ENCODE measurements around the gene HOTAIR.

DNA sequence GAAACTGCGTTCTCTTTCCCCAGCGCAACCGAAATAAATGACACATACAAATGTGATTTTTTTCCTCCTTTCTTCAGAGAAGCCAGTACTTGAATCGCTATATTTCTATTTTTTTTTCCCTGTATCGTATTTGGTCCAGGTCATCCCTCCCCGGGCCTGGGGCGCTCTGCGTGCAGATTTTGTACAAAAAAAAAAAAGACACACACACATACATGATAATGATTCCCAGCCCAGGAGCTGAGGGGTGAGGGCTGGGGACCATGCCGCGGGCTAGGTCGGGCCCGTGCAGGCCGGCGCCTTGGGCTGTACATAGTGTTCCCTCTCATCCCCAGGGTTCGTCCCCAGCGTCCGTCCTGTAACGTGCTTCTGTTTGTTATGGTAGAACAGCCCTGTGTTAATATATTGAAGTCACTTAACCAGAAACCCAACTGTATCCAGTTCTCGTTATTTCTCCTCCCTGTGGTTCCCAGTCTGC, 28.2 kb upstream of the HOTAIR start:
- TF ChIP-seq, protein P1, sequence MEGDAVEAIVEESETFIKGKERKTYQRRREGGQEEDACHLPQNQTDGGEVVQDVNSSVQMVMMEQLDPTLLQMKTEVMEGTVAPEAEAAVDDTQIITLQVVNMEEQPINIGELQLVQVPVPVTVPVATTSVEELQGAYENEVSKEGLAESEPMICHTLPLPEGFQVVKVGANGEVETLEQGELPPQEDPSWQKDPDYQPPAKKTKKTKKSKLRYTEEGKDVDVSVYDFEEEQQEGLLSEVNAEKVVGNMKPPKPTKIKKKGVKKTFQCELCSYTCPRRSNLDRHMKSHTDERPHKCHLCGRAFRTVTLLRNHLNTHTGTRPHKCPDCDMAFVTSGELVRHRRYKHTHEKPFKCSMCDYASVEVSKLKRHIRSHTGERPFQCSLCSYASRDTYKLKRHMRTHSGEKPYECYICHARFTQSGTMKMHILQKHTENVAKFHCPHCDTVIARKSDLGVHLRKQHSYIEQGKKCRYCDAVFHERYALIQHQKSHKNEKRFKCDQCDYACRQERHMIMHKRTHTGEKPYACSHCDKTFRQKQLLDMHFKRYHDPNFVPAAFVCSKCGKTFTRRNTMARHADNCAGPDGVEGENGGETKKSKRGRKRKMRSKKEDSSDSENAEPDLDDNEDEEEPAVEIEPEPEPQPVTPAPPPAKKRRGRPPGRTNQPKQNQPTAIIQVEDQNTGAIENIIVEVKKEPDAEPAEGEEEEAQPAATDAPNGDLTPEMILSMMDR (IDR thresholded peaks at IDR 0.05): no peak
- TF ChIP-seq, protein P2, sequence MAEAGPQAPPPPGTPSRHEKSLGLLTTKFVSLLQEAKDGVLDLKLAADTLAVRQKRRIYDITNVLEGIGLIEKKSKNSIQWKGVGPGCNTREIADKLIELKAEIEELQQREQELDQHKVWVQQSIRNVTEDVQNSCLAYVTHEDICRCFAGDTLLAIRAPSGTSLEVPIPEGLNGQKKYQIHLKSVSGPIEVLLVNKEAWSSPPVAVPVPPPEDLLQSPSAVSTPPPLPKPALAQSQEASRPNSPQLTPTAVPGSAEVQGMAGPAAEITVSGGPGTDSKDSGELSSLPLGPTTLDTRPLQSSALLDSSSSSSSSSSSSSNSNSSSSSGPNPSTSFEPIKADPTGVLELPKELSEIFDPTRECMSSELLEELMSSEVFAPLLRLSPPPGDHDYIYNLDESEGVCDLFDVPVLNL (CRISPR knock-in tag; IDR thresholded peaks at IDR 0.05; ENCODE audit: borderline replicate concordance, low read depth): no peak
- TF ChIP-seq, protein P3, sequence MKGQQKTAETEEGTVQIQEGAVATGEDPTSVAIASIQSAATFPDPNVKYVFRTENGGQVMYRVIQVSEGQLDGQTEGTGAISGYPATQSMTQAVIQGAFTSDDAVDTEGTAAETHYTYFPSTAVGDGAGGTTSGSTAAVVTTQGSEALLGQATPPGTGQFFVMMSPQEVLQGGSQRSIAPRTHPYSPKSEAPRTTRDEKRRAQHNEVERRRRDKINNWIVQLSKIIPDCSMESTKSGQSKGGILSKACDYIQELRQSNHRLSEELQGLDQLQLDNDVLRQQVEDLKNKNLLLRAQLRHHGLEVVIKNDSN (CRISPR knock-in tag; IDR thresholded peaks at IDR 0.05): no peak
- TF ChIP-seq NFYB (CRISPR knock-in tag; conservative IDR thresholded peaks at IDR 0.05; ENCODE audit: low read depth) (no peak), JUN (CRISPR knock-in tag; IDR thresholded peaks at IDR 0.05) (no peak), SOX15 (CRISPR knock-in tag; IDR thresholded peaks at IDR 0.05) (no peak), SMAD3 (CRISPR knock-in tag; IDR thresholded peaks at IDR 0.05; ENCODE audit: borderline replicate concordance) (no peak), ETV6 (CRISPR knock-in tag; IDR thresholded peaks at IDR 0.05) (no peak), NR2C2 (CRISPR knock-in tag; IDR thresholded peaks at IDR 0.05) (no peak), SP1 (CRISPR knock-in tag; conservative IDR thresholded peaks at IDR 0.05) (no peak)
- TF ChIP-seq, protein P4, sequence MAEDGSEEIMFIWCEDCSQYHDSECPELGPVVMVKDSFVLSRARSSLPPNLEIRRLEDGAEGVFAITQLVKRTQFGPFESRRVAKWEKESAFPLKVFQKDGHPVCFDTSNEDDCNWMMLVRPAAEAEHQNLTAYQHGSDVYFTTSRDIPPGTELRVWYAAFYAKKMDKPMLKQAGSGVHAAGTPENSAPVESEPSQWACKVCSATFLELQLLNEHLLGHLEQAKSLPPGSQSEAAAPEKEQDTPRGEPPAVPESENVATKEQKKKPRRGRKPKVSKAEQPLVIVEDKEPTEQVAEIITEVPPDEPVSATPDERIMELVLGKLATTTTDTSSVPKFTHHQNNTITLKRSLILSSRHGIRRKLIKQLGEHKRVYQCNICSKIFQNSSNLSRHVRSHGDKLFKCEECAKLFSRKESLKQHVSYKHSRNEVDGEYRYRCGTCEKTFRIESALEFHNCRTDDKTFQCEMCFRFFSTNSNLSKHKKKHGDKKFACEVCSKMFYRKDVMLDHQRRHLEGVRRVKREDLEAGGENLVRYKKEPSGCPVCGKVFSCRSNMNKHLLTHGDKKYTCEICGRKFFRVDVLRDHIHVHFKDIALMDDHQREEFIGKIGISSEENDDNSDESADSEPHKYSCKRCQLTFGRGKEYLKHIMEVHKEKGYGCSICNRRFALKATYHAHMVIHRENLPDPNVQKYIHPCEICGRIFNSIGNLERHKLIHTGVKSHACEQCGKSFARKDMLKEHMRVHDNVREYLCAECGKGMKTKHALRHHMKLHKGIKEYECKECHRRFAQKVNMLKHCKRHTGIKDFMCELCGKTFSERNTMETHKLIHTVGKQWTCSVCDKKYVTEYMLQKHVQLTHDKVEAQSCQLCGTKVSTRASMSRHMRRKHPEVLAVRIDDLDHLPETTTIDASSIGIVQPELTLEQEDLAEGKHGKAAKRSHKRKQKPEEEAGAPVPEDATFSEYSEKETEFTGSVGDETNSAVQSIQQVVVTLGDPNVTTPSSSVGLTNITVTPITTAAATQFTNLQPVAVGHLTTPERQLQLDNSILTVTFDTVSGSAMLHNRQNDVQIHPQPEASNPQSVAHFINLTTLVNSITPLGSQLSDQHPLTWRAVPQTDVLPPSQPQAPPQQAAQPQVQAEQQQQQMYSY (CRISPR knock-in tag; IDR thresholded peaks at IDR 0.05): no peak

All from WTC11 (cell line).